ENCODE measurements around the gene PSTPIP2. TPM values are rescaled to one million over a fixed set of nuclear protein-coding genes. Genes with fewer than 3 reads are reported as not detected.

The PSTPIP2 gene
- total and polyA plus RNA-seq, 2 donors (not counting 1 experiment from before 2014, with no cell fraction given), result 0.42 to 0.76 TPM

DNA sequence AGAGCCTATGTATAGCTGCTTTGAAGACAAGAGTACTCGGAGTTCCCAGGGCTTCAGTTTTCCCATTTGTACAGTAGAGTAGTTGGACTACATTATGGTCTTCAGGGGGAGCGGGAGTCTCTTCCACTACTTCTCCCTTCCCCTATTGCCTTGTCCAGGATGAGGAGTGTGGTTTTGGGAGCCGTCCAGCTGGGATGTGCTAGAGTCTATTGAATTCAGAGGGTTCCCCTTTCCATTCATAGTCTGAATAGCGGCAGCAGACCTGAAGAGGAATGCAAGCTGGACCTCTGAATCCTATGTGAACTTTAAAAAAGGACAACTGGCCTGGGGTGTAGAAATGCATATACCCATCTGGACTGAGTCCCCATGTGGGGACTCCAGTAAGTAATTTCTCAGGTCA is 61.4 kb downstream of the PSTPIP2 start:
- Mint-ChIP-seq H3K27me3 (peaks cover 4% of the 10 kb centered on the region), H3K4me3 (no peak overlapping the region), H3K27ac (no peak overlapping the region), H3K4me1 (peaks cover 8% of the 10 kb centered on the region), H3K9me3 (ENCODE audit: insufficient read depth) (no peaks in the 10 kb centered on the region)
- H3K4me1 ChIP-seq (ENCODE audit: control insufficient read depth in 2 of 2, insufficient read depth in 2 of 2, low read length in 2 of 2), result peaks cover 0 to 12% of the 10 kb centered on the region in 2 donors
- no peaks in the 10 kb centered on the region for H3K36me3 ChIP-seq (replicated peaks in 1 of 2; ENCODE audit: control extremely low read depth in 1 of 2, control insufficient read depth in 1 of 2, extremely low read depth in 1 of 2, insufficient read depth in 2 of 2, low read length in 1 of 2)
- no peaks in the 10 kb centered on the region for H3K27me3 ChIP-seq (replicated peaks in 1 of 4; ENCODE audit: control extremely low read depth in 1 of 4, control insufficient read depth in 3 of 4, insufficient read depth in 4 of 4, low read length in 3 of 4)
- no peaks in the 10 kb centered on the region for H3K9me3 ChIP-seq (ENCODE audit: control extremely low read depth in 1 of 3, control insufficient read depth in 2 of 3, insufficient read depth in 1 of 3, low read length in 2 of 3)
- no peak overlapping the region for H3K4me2 ChIP-seq (replicated peaks; ENCODE audit: low read depth, low read length, poor library complexity, severe bottlenecking)
- no peak for ATAC-seq (ENCODE audit: low read depth)
- H3K9ac ChIP-seq (ENCODE audit: low read length), result no peak overlapping the region
- intact Hi-C loops (cut with micrococcal nuclease), result no loop called here
- no peak overlapping the region for H3K4me3 ChIP-seq (ENCODE audit: control extremely low read depth in 1 of 5, extremely low read depth in 1 of 5, insufficient read depth in 1 of 5, low read depth in 2 of 5, low read length in 4 of 5)
- POLR2A ChIA-PET, result no interaction called here
- H3K79me2 ChIP-seq (ENCODE audit: control insufficient read depth, insufficient read depth, low read length), result no peaks in the 10 kb centered on the region
- H4K20me1 ChIP-seq (ENCODE audit: control insufficient read depth, insufficient read depth, low read length, poor library complexity, severe bottlenecking), result no peaks in the 10 kb centered on the region
- WGBS (ENCODE audit: insufficient coverage), result 88% methylated on average over 1 of the region's 4 CpGs
- no peak overlapping the region for H2AFZ ChIP-seq (ENCODE audit: insufficient read depth, low read depth, low read length, poor library complexity, severe bottlenecking)
- TF ChIP-seq, protein P1, sequence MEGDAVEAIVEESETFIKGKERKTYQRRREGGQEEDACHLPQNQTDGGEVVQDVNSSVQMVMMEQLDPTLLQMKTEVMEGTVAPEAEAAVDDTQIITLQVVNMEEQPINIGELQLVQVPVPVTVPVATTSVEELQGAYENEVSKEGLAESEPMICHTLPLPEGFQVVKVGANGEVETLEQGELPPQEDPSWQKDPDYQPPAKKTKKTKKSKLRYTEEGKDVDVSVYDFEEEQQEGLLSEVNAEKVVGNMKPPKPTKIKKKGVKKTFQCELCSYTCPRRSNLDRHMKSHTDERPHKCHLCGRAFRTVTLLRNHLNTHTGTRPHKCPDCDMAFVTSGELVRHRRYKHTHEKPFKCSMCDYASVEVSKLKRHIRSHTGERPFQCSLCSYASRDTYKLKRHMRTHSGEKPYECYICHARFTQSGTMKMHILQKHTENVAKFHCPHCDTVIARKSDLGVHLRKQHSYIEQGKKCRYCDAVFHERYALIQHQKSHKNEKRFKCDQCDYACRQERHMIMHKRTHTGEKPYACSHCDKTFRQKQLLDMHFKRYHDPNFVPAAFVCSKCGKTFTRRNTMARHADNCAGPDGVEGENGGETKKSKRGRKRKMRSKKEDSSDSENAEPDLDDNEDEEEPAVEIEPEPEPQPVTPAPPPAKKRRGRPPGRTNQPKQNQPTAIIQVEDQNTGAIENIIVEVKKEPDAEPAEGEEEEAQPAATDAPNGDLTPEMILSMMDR (IDR thresholded peaks at IDR 0.05), result no peak
- no peak for TF ChIP-seq EZH2 (IDR thresholded peaks at IDR 0.05; ENCODE audit: borderline replicate concordance, insufficient read depth, low read depth, low read length, poor library complexity, severe bottlenecking)
- H3K27ac ChIP-seq (ENCODE audit: low read length in 2 of 2), result no peak overlapping the region
- CTCF ChIA-PET, result interaction anchor here (1.4 kb wide), 1 partner anchor 37 kb away, joined by 3 read pairs; no protein-coding TSS in a partner anchor
- DNase-seq, result no peak

DNA sequence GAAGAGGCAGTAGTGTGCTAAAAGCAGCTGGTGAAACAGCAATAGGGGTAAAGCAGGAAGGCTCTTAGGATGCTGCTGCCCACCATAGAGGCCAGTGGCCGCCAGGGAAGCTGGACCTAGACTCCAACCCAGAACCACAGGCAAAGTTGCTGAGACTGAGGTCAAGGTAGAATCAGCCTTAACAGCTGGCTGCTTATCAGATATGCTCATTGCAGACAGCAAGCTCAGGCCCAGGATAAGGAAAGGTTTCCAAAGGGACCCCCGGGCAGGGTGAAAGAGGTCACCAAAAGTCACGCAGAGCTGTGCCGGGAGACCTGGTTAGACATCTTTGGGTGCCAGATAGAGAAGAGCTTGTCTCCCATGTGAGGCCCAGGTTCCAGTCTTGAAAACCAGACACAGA is 62.0 kb downstream of the PSTPIP2 start:
- Histone ChIP-seq H3K9me3 (ENCODE audit: control extremely low read depth in 1 of 3, control insufficient read depth in 2 of 3, insufficient read depth in 1 of 3, low read length in 2 of 3) (no peaks in the 10 kb centered on the region), H3K4me1 (ENCODE audit: control insufficient read depth in 2 of 2, insufficient read depth in 2 of 2, low read length in 2 of 2) (peaks cover 0 to 12% of the 10 kb centered on the region in 2 donors), H3K27me3 (replicated peaks in 1 of 4; ENCODE audit: control extremely low read depth in 1 of 4, control insufficient read depth in 3 of 4, insufficient read depth in 4 of 4, low read length in 3 of 4) (no peaks in the 10 kb centered on the region), H3K27ac (ENCODE audit: low read length in 2 of 2) (no peak overlapping the region), H3K36me3 (replicated peaks in 1 of 2; ENCODE audit: control extremely low read depth in 1 of 2, control insufficient read depth in 1 of 2, extremely low read depth in 1 of 2, insufficient read depth in 2 of 2, low read length in 1 of 2) (no peaks in the 10 kb centered on the region), H3K4me3 (ENCODE audit: control extremely low read depth in 1 of 5, extremely low read depth in 1 of 5, insufficient read depth in 1 of 5, low read depth in 2 of 5, low read length in 4 of 5) (no peak overlapping the region), H2AFZ (ENCODE audit: insufficient read depth, low read depth, low read length, poor library complexity, severe bottlenecking) (no peak overlapping the region), H3K79me2 (ENCODE audit: control insufficient read depth, insufficient read depth, low read length) (no peaks in the 10 kb centered on the region), H3K4me2 (replicated peaks; ENCODE audit: low read depth, low read length, poor library complexity, severe bottlenecking) (no peak overlapping the region), H3K9ac (ENCODE audit: low read length) (no peak overlapping the region), H4K20me1 (ENCODE audit: control insufficient read depth, insufficient read depth, low read length, poor library complexity, severe bottlenecking) (no peaks in the 10 kb centered on the region)
- 96% methylated on average over 4 of the region's 4 CpGs for WGBS (ENCODE audit: insufficient coverage)
- intact Hi-C loops (cut with micrococcal nuclease), result no loop called here
- Mint-ChIP-seq H3K4me3 (no peak overlapping the region), H3K4me1 (peaks cover 8% of the 10 kb centered on the region), H3K9me3 (ENCODE audit: insufficient read depth) (no peaks in the 10 kb centered on the region), H3K27me3 (peaks cover 4% of the 10 kb centered on the region), H3K27ac (no peak overlapping the region)
- no peak for DNase-seq
- TF ChIP-seq, protein P1 (IDR thresholded peaks at IDR 0.05), result no peak
- TF ChIP-seq EZH2 (IDR thresholded peaks at IDR 0.05; ENCODE audit: borderline replicate concordance, insufficient read depth, low read depth, low read length, poor library complexity, severe bottlenecking), result no peak
- ChIA-PET POLR2A (no interaction called here), CTCF (interaction anchor here (1.5 kb wide), 1 partner anchor 17 kb away, joined by 3 read pairs; no protein-coding TSS in a partner anchor)
- no peak for ATAC-seq (ENCODE audit: low read depth)

Measured in B cell (primary cell).